T-helper 1 cell treated with Interleukin-12 subunit alpha and Interleukin-12 subunit beta and Interleukin-4 antibody, amounts not matched to agents 30 μg/mL and 1 μg/mL, for 36 hours (primary cell): ENCODE data around the gene RBL2.
"Not testable (repeated sequence)": the region's sequence is repeated elsewhere in the genome, so short reads cannot be mapped to it uniquely, and the experiment has no call there.

Source experiments
- H3K27ac Mint-ChIP-seq: one replicate; pipeline ENCODE4 v1.8.0; 2021; ENCODE audit warnings: mild to moderate bottlenecking, mixed read lengths
- H3K27me3 Mint-ChIP-seq: one replicate; pipeline ENCODE4 v1.8.0; 2021; ENCODE audit warnings: low read depth, mixed read lengths
- H3K36me3 Mint-ChIP-seq: one replicate; pipeline ENCODE4 v1.8.0; 2021; ENCODE audit warnings: low read depth, mixed read lengths
- H3K4me1 Mint-ChIP-seq: one replicate; pipeline ENCODE4 v1.8.0; 2021; ENCODE audit warnings: low read depth, mixed read lengths
- H3K4me3 Mint-ChIP-seq: one replicate; pipeline ENCODE4 v1.8.0; 2021; ENCODE audit warnings: mild to moderate bottlenecking, moderate library complexity, mixed read lengths
- H3K9me3 Mint-ChIP-seq: one replicate; pipeline ENCODE4 v1.8.0; 2021; ENCODE audit warnings: mixed read lengths

Gene RBL2

GRCh38 chr16:53528797-53529196 is 94.5 kb downstream of the RBL2 start:
- no peak overlapping the region for H3K4me3 Mint-ChIP-seq
- no peaks in the 10 kb centered on the region for H3K27me3 Mint-ChIP-seq
- no peaks in the 10 kb centered on the region for H3K9me3 Mint-ChIP-seq

DNA sequence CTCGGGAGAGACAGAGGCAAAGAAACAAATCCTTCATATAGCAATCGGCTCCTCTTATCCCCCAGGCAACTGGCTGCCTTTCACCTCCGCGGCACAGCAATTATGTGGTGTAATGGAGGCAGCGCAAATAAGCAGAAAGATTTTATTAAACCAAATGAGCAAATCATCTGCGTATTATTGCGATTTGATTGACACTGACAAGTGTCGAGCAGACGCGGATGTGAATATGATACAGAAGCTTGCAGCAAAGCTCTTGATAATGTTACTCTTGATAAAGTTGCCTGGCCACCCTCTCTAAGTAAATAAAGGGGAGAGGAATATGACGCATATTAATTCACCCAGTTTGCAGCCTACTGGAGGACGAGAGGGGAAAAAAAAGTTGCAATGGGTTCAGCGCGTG is 95.2 kb downstream of the RBL2 start:
- peaks cover 4% of the 10 kb centered on the region for H3K27me3 Mint-ChIP-seq
- H3K36me3 Mint-ChIP-seq = no peaks in the 10 kb centered on the region
- no peak overlapping the region for H3K27ac Mint-ChIP-seq
- H3K9me3 Mint-ChIP-seq = no peaks in the 10 kb centered on the region
- H3K4me1 Mint-ChIP-seq = peaks cover 17% of the 10 kb centered on the region
- no peak overlapping the region for H3K4me3 Mint-ChIP-seq

More at GRCh38 chr16:53528797-53529196, 94.5 kb downstream of the RBL2 start:
- H3K4me1 Mint-ChIP-seq = peaks cover 11% of the 10 kb centered on the region
- H3K27ac Mint-ChIP-seq = no peak overlapping the region
- no peaks in the 10 kb centered on the region for H3K36me3 Mint-ChIP-seq

- Mint-ChIP-seq H3K4me1 (peaks cover 23% of the 10 kb centered on the region), H3K9me3 (no peaks in the 10 kb centered on the region), H3K27ac (no peak overlapping the region), H3K36me3 (no peaks in the 10 kb centered on the region), H3K4me3 (no peak overlapping the region), H3K27me3 (peaks cover 4% of the 10 kb centered on the region)
Measured at GRCh38 chr16:53530046-53530445, 95.8 kb downstream of the RBL2 start.

DNA sequence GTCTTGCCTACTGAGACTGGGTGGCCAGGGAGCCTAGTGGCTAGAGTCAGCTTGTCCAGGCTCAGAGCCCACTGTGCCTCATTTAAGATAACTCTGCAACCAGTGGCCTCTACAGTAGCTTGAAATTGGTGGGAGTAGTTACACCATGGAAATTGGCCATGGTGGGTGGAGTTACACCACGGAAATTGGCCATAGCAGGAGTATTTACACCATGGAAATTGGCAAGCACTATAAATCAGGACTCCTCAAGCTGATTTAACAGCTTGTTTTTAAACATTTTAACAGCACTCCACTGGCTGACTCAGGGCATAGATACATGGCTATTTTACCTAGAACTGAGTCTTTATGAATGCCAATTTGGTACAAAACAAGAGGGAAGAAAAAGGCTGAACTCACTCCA is 96.5 kb downstream of the RBL2 start:
- Mint-ChIP-seq H3K36me3 (no peaks in the 10 kb centered on the region), H3K4me3 (no peak overlapping the region), H3K4me1 (peaks cover 26% of the 10 kb centered on the region), H3K9me3 (no peaks in the 10 kb centered on the region), H3K27me3 (peaks cover 4% of the 10 kb centered on the region), H3K27ac (no peak overlapping the region)

DNA sequence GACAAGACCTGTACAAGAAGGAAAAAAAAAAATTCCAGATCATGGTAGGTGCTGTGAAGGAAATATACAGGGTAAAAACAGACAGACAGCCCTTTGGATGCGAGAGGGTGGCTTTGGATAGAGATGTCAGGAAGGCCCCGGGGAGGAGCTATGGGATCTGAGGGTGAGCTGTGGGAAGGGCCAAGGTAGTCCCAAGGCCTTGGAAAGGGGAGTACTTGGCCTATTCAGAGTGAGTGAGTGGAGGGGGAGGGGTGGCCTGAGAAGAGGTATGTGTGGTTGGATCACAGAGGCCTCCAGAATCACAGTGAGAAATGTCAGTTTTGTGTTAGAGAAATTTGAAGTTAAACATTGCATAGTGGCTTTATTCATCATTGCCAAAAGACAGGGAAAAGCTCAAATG is 99.9 kb downstream of the RBL2 start:
- H3K9me3 Mint-ChIP-seq = peaks cover 3% of the 10 kb centered on the region
- peaks cover 4% of the 10 kb centered on the region for H3K27me3 Mint-ChIP-seq
- peaks cover 25% of the 10 kb centered on the region for H3K4me1 Mint-ChIP-seq
- H3K27ac Mint-ChIP-seq = peak overlapping the region; percentile 73
- no peak overlapping the region for H3K4me3 Mint-ChIP-seq
- no peaks in the 10 kb centered on the region for H3K36me3 Mint-ChIP-seq

DNA sequence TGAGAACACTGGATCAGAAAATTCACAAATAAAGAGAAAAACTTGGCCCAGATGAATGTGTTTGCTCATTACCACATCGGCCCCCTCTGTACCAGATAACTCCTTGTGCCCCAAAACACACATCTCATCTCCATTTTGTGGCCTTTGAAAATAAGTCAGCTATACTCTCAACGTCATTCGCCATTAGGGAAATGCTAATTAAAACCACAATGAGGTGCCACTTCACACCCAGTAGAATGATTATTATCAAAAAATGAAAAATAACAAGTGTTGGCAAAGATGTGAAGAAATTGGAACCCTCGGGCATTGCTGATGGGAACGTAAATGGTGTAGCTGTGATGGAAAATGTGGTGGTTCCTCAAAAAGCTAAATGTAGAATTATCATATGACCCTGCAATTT is 103.4 kb downstream of the RBL2 start:
- H3K36me3 Mint-ChIP-seq = no peaks in the 10 kb centered on the region
- peaks cover 14% of the 10 kb centered on the region for H3K27me3 Mint-ChIP-seq
- H3K4me3 Mint-ChIP-seq = no peak overlapping the region
- no peak overlapping the region for H3K27ac Mint-ChIP-seq
- peaks cover 22% of the 10 kb centered on the region for H3K4me1 Mint-ChIP-seq
- peaks cover 3% of the 10 kb centered on the region for H3K9me3 Mint-ChIP-seq

GRCh38 chr16:53539346-53539745 is 105.1 kb downstream of the RBL2 start:
- H3K4me1 Mint-ChIP-seq = peaks cover 13% of the 10 kb centered on the region
- H3K9me3 Mint-ChIP-seq, H3K36me3 Mint-ChIP-seq, H3K27ac Mint-ChIP-seq, H3K4me3 Mint-ChIP-seq: not testable (repeated sequence)
- H3K27me3 Mint-ChIP-seq = peaks cover 15% of the 10 kb centered on the region

DNA sequence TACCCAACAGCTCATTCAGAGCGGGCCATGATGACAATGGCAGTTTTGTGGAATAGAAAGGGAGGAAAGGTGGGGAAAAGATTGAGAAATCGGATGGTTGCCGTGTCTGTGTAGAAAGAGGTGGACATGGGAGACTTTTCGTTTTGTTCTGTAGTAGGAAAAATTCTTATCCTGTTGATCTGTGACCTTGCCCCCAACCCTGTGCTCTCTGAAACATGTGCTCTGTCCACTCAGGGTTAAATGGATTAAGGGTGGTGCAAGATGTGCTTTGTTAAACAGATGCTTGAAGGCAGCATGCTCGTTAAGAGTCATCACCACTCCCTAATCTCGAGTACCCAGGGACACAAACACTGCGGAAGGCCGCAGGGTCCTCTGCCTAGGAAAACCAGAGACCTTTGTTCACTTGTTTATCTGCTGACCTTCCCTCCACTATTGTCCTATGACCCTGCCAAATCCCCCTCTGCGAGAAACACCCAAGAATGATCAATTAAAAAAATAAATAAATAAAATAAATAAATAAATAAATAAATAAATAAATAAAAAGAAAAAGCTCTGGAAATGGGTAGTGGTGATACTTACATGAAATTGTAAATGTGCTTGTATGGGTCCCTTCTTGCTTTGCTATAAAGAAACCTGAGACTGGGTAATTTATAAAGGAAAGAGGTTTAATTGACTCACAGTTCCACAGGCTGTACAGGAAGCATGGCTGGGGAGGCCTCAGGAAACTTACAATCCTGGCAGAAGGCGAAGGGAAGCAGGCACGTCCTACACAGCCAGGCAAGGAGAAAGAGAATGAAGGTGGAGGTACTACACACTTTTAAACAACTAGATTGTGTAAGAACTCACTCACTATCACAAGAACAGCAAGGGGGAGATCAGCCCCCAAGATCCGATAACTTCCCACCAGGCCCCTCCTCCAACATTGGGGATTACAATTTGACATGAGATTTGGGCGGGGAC is 105.8 kb downstream of the RBL2 start:
- peaks cover 12% of the 10 kb centered on the region for H3K4me1 Mint-ChIP-seq
- H3K27me3 Mint-ChIP-seq = peaks cover 15% of the 10 kb centered on the region
- H3K4me3 Mint-ChIP-seq, H3K36me3 Mint-ChIP-seq, H3K9me3 Mint-ChIP-seq: not testable (repeated sequence)
- H3K27ac Mint-ChIP-seq = peak overlapping the region; percentile 15
